Transverse colon (tissue), 4 donors: Measurements from ENCODE around the gene C19orf81. TPM values are rescaled to one million over a fixed set of nuclear protein-coding genes. Genes with fewer than 3 reads are reported as not detected.

Experiments used
- DNase-seq: peaks from one replicate; pipeline ENCODE4 v3.0.0-alpha.2; 2019
- H3K27ac ChIP-seq, 4 donors: fragments of 200-600 bp; sonication (generic); 2 replicates each; pipeline ENCODE4 v1.5.1; 2016 to 2018; ENCODE audit warnings: inconsistent platforms in 4 of 4
- H3K27me3 ChIP-seq: fragments of 200-600 bp; sonication (generic); 2 replicates; pipeline ENCODE4 v1.5.1; 2017; ENCODE audit warnings: inconsistent platforms
- H3K36me3 ChIP-seq, 4 donors: fragments of 200-600 bp; sonication (generic); 2 replicates each; pipeline ENCODE4 v1.5.1; 2017 to 2019; ENCODE audit warnings: inconsistent platforms in 4 of 4
- H3K4me1 ChIP-seq, 4 donors: fragments of 200-600 bp; sonication (generic); 2 replicates each; pipeline ENCODE4 v1.5.1; 2017 to 2020; ENCODE audit warnings: inconsistent platforms in 4 of 4
- H3K4me3 ChIP-seq, 4 donors: fragments of 200-600 bp; sonication (generic); 1 replicate in 1 of 4; 2 replicates in 3 of 4; pipeline versions ENCODE4 v1.5.1 to v1.6.1; 2017 to 2019; ENCODE audit warnings: inconsistent platforms in 4 of 4
- H3K9me3 ChIP-seq, 2 donors: fragments of 200-600 bp; sonication (generic); 2 replicates each; pipeline ENCODE4 v1.5.1; 2017 to 2019; ENCODE audit warnings: inconsistent platforms in 2 of 2
- EP300 ChIP-seq: sonication (generic); formaldehyde crosslinking; IDR thresholded peaks from one replicate; pipeline ENCODE4 v1.6.1; 2017; ENCODE audit warnings: antibody characterized with exemption, low read depth
- POLR2A ChIP-seq: fragments of 450-650 bp; IDR thresholded peaks from one replicate; pipeline ENCODE4 v1.6.1; 2016; ENCODE audit warnings: antibody characterized with exemption, mild to moderate bottlenecking, moderate library complexity
- POLR2AphosphoS5 ChIP-seq, 3 donors: sonication (generic); formaldehyde crosslinking; IDR thresholded peaks; one replicate each; pipeline ENCODE4 v1.6.1; 2016; ENCODE audit warnings: antibody characterized with exemption in 3 of 3
- WGBS, 2 donors: methylation state at CpG; one replicate each; pipeline ENCODE4 v1.1.5; 2018; ENCODE audit warnings: low coverage in 1 of 2; 5-methylcytosine and 5-hydroxymethylcytosine counted together
- in situ Hi-C, 4 donors: fragments of 200-750 bp; cut with MboI; loops; one replicate each; pipeline versions ENCODE4 v1.15.0 to v1.15.1; 2017; ENCODE audit warnings: low sequenced_read_pairs in 3 of 4, low pct_ligation_motif_present in 1 of 4, low pct_unique_long_range_greater_than_20kb in 1 of 4
- intact Hi-C: fragments of 100-400 bp; cut with DNase I; formaldehyde crosslinking; loops from one replicate; pipeline ENCODE4 v1.15.1; 2023; ENCODE audit warnings: low total_unique reads
- total RNA-seq, 4 donors: library from RNA; depleted of rRNA; stranded (reverse); fragments of >200 nt; gene quantifications; one replicate each; pipeline ENCODE4 v1.1.0, GENCODE V29; 2016
- TF ChIP-seq, protein P1 (sequence below), 5 experiments: fragments of 200-600 bp in 3 of 5; fragments of 450-650 bp in 2 of 5; sonication (generic) in 3 of 5; IDR thresholded peaks; 1 replicate in 2 of 5; 2 replicates in 3 of 5; pipeline ENCODE4 v1.5.1; 2016 to 2017; ENCODE audit warnings: antibody characterized with exemption in 5 of 5, inconsistent platforms in 3 of 5, mild to moderate bottlenecking in 2 of 5, moderate library complexity in 1 of 5

The C19orf81 gene
- total RNA-seq, 4 donors from 2014 or later, result not detected

GRCh38 chr19:50686310-50687032 is 37.2 kb downstream of the C19orf81 start:
- intact Hi-C loops (no loop called here), in situ Hi-C loops (no loop called here)
- H3K36me3 ChIP-seq, result no peaks in the 10 kb centered on the region
- no peak overlapping the region for H3K4me3 ChIP-seq
- DNase-seq, result no peak
- TF ChIP-seq EP300 (no peak), POLR2A (no peak), POLR2AphosphoS5 (IDR thresholded peaks at IDR 0.05) (no peak)
- TF ChIP-seq, protein P1, sequence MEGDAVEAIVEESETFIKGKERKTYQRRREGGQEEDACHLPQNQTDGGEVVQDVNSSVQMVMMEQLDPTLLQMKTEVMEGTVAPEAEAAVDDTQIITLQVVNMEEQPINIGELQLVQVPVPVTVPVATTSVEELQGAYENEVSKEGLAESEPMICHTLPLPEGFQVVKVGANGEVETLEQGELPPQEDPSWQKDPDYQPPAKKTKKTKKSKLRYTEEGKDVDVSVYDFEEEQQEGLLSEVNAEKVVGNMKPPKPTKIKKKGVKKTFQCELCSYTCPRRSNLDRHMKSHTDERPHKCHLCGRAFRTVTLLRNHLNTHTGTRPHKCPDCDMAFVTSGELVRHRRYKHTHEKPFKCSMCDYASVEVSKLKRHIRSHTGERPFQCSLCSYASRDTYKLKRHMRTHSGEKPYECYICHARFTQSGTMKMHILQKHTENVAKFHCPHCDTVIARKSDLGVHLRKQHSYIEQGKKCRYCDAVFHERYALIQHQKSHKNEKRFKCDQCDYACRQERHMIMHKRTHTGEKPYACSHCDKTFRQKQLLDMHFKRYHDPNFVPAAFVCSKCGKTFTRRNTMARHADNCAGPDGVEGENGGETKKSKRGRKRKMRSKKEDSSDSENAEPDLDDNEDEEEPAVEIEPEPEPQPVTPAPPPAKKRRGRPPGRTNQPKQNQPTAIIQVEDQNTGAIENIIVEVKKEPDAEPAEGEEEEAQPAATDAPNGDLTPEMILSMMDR (IDR thresholded peaks at IDR 0.05), result no peak
- peaks cover 55% of the 10 kb centered on the region for H3K27me3 ChIP-seq
- H3K27ac ChIP-seq, result no peak overlapping the region
- H3K4me1 ChIP-seq, result no peaks in the 10 kb centered on the region
- WGBS, 2 donors, result 22% methylated on average over 48 of the region's 50 CpGs; no CpG with 5 or more reads in 1 of the 2 donors
- no peaks in the 10 kb centered on the region for H3K9me3 ChIP-seq

- H3K4me1 ChIP-seq, result no peaks in the 10 kb centered on the region
- intact Hi-C loops, result no loop called here
- no peaks in the 10 kb centered on the region for H3K36me3 ChIP-seq
- H3K27ac ChIP-seq, result no peak overlapping the region
- no peak for DNase-seq
- no peaks in the 10 kb centered on the region for H3K9me3 ChIP-seq
- WGBS, 2 donors, result 67% methylated on average over 19 of the region's 19 CpGs; no CpG with 5 or more reads in 1 of the 2 donors
- H3K27me3 ChIP-seq, result peaks cover 76% of the 10 kb centered on the region
- in situ Hi-C loops, result no loop called here
- TF ChIP-seq POLR2AphosphoS5 (IDR thresholded peaks at IDR 0.05), result no peak
- TF ChIP-seq POLR2A, result no peak
- TF ChIP-seq, protein P1 (IDR thresholded peaks at IDR 0.05), result no peak
- TF ChIP-seq EP300, result no peak
- no peak overlapping the region for H3K4me3 ChIP-seq
These were observed 39.5 kb downstream of the C19orf81 start for GRCh38 chr19:50688766-50689165.

DNA sequence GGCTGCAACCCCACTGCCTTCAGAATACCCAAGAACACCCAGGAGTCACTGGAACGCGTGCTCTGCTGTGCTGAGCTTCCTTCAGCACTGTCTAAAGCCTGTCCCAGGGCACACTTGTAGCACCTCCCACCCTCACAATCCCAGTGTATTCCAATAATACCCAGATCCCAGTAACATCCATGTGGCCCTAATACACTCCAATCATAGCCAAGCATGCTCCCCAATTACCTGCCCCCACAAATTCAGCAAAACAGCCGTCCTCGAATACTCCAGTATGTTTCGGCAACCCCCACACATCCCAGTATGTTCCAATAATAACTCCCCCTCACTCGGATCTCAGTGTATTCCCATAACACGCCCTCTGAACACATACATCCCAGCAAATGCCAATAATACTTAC is 41.2 kb downstream of the C19orf81 start:
- in situ Hi-C loops (no loop called here), intact Hi-C loops (no loop called here)
- Histone ChIP-seq H3K9me3 (no peaks in the 10 kb centered on the region), H3K4me1 (no peaks in the 10 kb centered on the region), H3K27me3 (peaks cover 77% of the 10 kb centered on the region), H3K27ac (no peak overlapping the region), H3K36me3 (no peaks in the 10 kb centered on the region), H3K4me3 (no peak overlapping the region)
- 74 to 84% methylated on average over 5 to 7 of the region's 7 CpGs for WGBS, 2 donors
- TF ChIP-seq EP300, result no peak
- TF ChIP-seq, protein P1 (IDR thresholded peaks at IDR 0.05), result no peak
- TF ChIP-seq POLR2A, result no peak
- no peak for TF ChIP-seq POLR2AphosphoS5 (IDR thresholded peaks at IDR 0.05)
- no peak for DNase-seq

DNA sequence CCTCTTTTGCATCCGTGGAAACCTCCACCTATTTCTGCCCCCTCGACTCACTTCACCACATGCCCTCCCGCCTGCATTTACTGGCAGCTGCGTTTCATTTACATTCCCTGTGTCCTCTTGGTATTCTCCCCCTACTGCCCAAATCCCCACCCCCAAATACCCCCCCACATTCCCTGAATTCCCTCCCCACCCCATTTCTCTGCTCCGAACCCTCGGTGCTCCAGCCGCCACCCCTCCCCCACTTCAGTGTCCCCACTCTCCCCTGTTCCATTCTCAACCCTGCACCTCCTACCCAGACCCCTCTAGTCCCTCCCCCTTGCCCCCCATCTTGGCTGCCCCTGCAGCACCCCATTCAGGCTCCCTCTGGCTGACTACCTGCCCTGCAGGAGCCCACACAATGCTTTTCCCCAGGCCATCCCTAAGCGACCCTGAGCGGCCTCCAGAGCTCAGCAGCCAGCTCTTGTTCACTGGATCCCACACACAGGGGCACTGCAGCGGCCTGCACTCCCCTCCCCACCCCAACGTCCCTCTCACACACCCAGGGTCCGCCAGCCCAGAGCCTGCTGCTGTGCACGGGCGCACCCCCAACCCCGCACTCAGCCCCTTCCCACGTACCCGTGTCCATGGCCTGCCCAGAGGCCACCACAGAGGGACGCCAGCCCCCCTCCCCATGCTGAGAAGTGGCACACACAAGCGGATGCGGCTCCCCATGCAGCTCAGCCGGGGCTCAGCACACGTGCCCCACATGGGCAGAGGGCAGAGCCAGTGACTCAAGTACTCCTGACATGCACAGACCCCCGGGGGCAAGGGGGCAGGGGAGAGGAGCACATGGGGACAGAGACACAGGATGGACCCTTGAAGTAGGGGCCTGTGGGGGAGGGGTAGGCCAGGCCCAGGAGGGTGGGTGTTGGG is 44.1 kb downstream of the C19orf81 start:
- DNase-seq, result no peak
- Histone ChIP-seq H3K4me3 (no peak overlapping the region), H3K27me3 (peaks cover 56% of the 10 kb centered on the region), H3K4me1 (no peaks in the 10 kb centered on the region), H3K9me3 (no peaks in the 10 kb centered on the region), H3K36me3 (no peaks in the 10 kb centered on the region), H3K27ac (no peak overlapping the region)
- 14 to 20% methylated on average over 1 to 22 of the region's 23 CpGs for WGBS, 2 donors
- intact Hi-C loops, result no loop called here
- TF ChIP-seq EP300 (no peak), POLR2A (no peak), POLR2AphosphoS5 (IDR thresholded peaks at IDR 0.05) (no peak)
- TF ChIP-seq, protein P1 (IDR thresholded peaks at IDR 0.05), result no peak
- in situ Hi-C loops, result no loop called here
